ENCODE results near the gene OR2S2.

Gene OR2S2

GRCh38 chr9:35928591-35929452 lies 29.1 kb downstream of the OR2S2 start:
- TF ChIP-seq CTCF (IDR thresholded peaks at IDR 0.05) = no peak

- TF ChIP-seq CTCF (IDR thresholded peaks at IDR 0.05) = no peak
Measured at GRCh38 chr9:35923927-35924763, 33.8 kb downstream of the OR2S2 start.

- no peak for TF ChIP-seq CTCF (IDR thresholded peaks at IDR 0.05)
Measured at GRCh38 chr9:35923598-35923926, 34.4 kb downstream of the OR2S2 start.

GRCh38 chr9:35920051-35920620 lies 37.8 kb downstream of the OR2S2 start:
- TF ChIP-seq CTCF (IDR thresholded peaks at IDR 0.05) = no peak

GRCh38 chr9:35919212-35920008 lies 38.5 kb downstream of the OR2S2 start:
- no peak for TF ChIP-seq CTCF (IDR thresholded peaks at IDR 0.05)

GRCh38 chr9:35918780-35919179 lies 39.2 kb downstream of the OR2S2 start:
- TF ChIP-seq CTCF (IDR thresholded peaks at IDR 0.05) = no peak

GRCh38 chr9:35917261-35917660 lies 40.7 kb downstream of the OR2S2 start:
- no peak for TF ChIP-seq CTCF (IDR thresholded peaks at IDR 0.05)

All from LNCAP (cell line).